Measurements from ENCODE around the gene DNPEP.
A peak's percentile ranks its signal among the peaks of the same experiment; 100 is the strongest.
"Not testable (repeated sequence)": the region's sequence is repeated elsewhere in the genome, so short reads cannot be mapped to it uniquely, and the experiment has no call there.

DNPEP gene

DNA sequence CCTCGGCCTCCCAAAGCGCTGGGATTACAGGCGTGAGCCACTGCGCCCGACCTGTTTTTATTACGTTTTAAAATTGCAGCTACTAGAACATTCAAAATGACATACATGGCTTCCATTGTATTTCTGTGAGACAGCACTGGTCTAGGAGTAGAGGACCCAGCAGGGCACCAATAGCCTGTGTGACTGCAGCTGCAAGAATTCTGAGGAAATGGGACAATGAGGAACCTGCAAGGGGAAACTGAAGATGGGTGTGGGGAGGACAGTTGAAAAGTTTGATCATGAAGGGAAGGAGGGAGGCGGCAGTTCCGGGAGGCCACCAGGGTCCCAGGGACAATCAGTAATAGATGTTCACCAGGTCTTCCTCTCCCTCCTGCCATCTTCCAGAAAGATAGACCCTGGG lies 13.9 kb upstream of the DNPEP start:
- no peak for DNase-seq (ENCODE audit: low read depth)

DNA sequence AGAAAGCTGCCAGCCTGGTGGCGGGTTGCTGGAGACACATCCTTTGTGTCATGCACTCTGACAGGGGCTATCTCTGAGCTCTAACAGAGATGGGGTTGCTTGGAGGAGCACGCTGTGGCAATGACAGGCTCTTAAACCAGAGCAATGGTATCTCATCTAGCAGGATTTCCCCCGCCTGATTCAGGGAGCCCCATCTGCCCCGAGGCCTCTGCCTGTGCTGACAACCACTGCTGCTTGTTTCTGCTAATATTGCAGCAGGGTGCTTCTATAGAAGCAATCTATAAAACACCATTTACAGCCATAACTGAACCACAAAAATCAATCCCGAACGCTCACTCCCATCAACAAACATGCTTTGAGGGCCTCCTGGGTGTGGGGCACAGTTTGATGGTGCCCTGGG lies 12.8 kb upstream of the DNPEP start:
- DNase-seq (ENCODE audit: low read depth) = no peak

DNA sequence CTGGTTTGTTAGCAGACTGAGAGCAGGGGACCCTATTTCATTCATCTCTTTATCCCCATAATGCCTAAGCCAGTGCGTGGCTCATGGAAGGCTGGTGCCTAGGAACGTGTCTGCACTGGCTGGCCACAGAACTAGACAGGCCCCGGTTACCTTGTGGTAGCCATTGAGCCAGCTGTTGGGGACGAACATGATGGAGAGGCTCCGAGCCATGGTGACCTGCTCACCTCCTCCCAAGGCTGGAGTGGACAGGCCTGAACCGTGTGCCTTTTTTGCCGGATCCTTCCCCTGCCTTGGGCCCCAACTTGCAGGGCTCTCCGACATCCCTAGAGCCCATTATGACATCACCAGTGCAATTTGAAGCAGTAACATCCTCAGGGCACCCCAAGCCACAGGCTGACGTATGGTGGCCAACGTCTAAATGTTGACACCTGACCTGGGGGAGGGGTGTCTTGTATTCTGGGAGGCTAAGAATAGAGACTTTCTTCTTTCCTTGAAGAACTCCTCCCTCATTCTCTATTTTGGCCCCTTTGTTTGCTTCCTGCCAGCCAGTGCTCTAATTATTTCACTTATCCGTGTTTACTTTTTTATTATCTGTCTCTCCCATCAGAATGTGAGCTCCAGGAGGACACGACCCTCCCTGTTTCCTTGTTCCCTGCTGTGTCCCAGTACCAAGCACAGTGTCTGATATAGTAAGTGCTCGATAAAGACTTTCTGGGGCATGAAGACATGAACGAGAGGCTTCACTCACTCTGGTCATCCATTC lies 12.2 kb upstream of the DNPEP start:
- no peak for DNase-seq (ENCODE audit: low read depth)

DNA sequence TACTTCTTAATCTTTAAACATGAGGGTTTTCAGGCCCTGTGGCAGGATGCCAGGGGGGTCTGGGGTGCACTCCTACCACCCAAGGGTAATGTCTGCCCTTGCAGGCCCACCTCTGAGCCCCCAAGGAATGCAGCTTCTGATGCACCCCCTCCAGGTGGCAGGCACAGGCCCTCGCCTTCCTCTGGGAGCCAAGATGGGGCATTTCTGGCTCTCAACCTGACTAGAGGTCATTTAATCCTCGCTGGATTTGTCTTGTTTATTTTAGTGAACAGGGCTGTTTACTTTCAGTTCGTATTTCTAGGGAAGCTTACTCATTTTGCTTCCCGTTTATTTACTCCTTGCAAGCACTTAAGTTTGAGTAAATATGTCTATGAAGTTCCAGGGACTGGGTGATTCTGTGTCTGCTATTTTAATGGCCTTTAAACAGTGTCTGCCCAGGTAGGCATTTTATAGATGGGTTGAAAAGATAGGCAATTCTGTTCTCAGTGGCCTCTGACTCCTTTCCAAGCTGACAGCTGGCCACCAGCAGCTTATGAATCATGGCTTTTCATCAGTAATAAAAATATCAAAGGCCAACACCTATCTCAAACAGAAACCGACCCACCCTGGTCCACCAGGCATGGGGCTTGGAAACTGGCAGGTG lies 11.1 kb upstream of the DNPEP start:
- no peak for DNase-seq (ENCODE audit: low read depth)

DNA sequence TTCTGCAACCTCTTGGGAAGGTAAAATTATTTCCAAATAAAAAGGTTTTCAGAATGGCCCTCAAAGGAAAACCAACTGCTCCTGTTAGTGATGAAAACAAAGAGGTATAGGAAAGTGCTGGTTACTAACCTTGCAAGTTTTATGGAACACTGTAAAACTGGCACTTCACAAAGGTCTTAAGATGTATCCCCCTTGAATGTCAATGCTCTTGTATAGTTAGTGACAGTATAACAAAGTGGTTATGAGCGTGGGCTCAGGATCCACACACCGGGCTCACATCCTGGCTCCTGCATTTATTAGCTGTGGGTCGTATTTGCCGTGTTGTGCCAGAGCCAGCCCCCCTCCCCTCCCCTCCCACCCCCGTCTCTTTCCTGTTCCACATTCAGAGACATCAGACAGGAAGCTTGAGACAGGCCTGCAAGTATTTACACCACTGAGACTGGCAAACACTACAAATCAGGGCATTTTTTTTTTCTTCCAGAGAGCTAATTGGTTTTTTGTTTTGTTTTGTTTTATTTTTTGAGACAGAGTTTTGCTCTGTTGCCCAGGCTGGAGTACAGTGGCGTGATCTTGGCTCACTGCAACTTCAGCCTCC lies 9.2 kb upstream of the DNPEP start:
- DNase-seq (ENCODE audit: low read depth) = no peak

DNA sequence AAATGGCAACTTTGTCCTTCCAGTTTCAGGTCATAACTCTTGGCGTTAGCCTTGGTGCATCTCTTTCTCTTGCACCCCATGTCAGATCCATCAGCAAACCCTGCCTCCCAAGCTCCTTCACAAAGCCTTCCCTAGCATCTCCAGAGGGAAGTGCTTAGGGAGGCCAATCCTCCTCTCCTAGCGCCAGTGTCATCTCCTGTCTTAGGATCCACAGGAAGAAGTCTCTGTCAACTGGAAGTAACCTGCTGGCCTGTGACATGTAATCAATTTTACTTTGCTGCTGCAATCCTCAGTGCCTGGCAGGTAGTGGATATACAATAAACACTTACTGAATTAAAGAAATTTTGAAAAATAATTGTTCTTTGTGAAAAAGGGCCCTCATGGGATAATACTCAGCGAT lies 7.9 kb upstream of the DNPEP start:
- no peak for DNase-seq (ENCODE audit: low read depth)

DNA sequence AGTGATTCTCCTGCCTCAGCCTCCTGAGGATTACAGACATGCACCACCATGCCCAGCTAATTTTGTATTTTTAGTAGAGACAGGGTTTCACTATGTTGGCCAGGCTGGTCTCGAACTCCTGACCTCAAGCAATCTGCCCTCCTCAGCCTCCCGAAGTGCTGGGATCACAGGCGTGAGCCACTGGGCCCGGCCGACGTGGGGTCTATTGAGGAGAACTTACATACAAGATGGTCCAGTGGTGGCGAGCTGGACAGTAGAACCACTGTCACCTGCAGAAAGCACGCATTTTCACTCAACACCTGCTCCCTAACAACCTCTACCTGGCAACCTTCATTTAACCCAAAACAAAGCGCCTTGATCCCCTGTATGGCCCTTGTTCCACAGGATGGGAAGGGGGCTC lies 7.3 kb upstream of the DNPEP start:
- DNase-seq (ENCODE audit: low read depth) = not testable (repeated sequence)

DNA sequence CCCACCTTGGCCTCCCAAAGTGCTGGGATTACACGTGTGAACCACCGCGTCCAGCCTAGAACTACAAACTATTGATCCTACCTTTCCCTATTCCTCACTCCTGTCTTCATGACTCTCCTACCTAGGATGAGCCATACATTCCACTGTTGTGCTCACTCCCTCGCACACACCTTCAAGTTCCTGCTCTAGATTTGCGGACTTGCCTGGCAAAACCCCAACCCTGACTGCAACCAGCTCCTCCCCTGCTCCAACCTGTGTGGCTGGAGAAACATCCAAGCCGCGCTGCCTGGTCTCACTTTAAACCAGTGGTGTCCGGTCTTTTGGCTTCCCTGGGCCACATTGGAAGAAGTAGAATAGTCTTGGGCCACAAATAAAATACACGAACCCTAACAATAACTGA lies 5.0 kb upstream of the DNPEP start:
- no peak for DNase-seq (ENCODE audit: low read depth)

DNA sequence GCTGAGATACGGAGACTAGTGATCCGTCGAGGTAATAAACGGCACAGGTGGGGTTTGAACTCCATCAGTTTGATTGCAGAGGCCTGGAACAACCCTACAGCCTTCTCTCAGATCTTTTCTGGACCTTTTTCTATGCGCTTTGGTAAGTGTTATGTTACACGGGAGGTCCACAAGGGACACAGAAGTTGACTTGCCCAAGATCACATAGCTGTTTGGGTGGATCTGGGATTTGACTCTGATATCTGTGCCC lies 1.1 kb upstream of the DNPEP start:
- DNase-seq (ENCODE audit: low read depth) = no peak

DNA sequence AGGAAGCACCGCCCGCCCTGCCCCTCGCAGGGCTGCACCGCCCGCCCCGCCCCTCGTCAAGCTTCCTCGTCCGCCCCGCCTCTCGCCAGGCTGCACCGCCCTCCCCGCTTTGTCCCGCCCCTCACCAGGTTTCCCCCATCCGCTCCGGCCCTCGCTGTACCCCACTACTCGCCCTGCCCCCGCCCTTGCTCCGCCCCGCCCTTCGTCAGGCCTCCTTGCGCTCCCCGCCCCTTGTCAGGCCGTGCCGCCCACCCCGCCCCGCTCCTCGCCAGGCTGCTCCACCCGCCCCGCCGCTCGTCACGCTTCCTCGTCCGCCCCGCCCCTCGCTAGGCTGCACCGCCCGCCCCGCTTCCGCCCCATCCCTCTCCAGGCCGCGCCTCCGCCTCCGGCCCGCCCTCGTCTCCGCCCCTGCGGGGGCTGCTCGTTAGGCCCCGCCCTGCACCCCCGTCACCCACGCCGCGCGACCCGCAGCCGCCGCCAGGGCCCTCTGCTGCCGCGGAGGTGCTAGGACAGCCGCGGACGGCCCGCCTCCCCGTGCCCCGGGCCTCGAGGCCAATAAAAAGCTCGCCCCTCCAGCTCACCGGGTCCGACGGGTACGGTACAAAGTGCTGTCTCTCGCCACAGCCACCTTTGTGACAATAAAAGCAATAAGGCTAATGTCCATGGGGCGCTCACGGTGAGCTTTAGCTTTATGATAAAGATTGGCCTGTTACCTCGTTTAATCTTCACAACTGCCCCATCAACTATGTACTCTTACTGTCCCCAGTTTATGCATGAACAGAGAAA lies 602 bp upstream of the DNPEP start:
- peak; percentile 91 for DNase-seq (ENCODE audit: low read depth)

DNA sequence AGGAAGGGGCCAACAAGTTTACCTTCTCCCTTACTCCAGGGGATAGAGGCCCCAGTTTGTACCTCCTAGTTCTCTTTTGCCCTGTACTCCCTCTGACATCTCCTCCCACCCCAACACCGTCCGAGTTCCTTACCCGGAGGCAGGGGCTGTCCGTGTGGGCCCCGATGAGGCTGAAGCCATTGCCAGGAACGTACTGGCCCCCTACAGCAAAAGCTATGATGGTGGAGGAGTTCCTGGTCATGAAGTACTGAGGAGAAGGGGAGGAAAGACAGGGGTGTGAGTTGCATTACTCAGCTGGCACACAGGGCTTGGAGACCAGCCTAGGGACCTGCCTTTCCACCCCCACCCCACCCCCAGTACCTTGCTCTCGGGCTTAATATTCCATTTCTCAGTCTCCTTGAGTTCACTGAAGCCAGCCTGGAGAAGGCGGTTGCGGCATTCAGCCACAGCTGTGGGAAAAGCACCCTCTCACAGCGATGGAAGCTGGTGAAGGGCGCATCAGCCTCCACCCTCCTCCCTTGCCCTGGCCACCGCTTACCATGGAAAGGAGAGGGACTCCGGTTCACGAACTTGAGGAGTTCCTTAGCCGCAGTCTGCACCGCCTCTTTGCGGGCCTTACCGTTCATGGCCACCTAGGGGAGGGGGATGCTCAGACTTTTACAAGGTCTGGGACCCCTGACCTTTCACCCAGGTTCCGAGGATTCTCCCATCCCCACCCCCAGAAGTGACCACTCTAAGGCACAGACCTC lies 1.0 kb downstream of the DNPEP start:
- no peak for DNase-seq (ENCODE audit: low read depth)

DNA sequence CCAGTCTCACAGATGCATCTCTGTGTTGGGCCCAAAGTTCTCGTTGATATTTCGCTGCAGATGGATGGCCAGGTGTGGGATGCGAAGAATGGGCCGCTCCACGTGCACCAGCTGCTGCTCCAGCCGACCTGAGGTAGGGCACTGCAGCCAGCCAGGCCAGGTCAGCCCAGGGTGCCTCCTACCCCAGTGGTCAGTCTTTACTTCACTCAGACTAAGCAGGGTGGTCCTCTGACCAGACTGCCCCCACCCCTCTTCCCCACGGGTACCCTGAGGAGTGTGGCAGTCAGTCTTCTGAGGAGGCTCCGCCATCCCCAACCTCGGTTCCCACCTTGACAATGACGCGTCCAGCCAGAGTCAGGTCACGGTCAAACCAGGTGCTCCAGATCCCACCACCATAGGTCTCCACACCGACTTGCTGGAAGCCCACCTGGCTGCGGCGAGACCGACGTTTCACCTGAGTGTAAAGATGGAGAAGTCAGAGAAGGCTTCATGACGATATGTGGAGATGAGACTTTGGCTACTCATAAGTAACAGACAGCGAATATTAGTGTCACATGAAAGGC lies 1.7 kb downstream of the DNPEP start:
- no peak for DNase-seq (ENCODE audit: low read depth)

DNA sequence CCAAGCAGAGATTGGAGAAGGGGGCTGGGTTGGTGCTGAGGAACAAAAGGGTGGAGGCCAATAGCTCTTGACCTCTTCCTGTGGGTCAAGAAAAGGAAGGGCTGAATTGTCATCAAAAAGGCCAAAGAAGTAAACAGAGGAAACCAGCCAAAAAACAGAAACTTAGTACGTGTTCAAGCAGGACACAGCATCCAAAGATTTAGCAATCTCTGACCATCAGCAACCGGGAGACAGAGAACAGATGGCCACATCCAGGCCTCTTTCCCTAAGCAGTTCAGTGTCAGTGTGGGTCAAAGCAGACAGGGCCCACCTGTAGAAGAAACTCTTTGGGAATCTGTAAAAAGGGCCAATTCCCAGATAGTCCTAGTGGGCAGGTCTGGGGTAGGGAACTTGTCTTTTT lies 2.9 kb downstream of the DNPEP start:
- no peak for DNase-seq (ENCODE audit: low read depth)

DNA sequence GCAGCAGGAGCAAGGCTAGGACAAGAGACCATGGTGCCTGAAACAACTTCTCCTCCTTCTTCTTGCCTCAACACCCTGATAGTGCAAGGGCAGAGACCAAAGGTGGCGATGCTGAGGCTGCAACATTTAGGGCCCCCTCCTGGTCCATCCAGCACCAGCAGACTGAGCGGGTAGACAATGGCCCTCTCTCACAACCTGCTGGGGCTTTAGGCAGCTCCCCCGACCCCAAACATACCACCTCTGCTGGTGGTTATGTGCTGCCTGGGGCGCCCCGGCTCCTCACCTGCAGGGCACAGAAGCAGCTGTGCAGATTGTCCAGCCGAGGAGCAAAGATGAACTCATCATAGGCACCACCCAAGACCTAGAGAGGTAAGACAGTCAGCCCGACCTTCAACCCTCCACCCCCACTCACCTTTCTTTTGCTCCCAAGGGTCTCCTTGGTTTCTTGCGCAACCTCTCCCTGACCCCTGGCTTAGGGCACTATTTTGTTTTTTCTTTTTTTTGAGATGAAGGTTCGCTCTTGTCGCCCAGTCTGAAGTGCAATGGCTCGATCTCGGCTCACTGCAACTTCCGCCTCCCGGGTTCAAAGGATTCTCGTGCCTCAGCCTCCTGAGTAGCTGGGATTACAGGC lies 3.5 kb downstream of the DNPEP start:
- no peak for DNase-seq (ENCODE audit: low read depth)

DNA sequence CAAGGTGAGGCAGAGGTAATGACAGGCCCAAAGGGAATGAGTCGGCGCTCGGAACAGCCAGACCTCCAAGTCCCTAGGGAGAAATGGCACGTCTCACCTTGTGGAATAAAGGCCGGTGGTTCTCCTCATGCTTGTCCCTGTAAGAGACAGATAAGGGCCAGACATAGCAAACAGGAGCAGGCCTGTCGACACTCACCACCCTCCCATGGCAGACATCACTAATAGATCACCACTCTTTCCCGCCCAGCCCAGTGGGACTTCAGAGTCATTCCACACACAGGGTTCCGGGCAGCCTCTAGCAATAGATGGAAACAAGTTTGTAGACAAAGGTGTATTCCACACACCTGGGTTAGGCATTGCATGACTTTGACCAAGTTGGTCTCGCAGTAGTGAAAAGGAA lies 6.3 kb downstream of the DNPEP start:
- no peak for DNase-seq (ENCODE audit: low read depth)

DNA sequence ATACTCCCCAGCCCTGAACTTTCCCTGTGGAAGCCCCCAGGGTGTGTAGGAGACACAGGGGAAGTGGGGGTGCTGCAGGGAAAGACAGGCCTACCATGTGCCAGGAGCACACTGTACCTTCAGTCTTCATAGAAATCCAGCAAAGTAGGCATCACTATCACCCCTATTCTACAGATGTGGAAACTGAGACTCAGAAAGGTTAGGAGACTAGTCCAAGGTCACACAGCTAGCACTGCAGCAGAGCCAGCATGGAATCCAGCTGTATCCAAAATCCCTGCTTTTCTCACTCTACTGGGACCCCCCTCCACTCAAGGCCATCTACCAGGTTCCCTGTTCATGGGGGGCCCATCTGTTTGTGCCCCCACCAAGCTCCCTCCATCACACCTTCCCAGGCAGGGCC lies 6.8 kb downstream of the DNPEP start:
- no peak for DNase-seq (ENCODE audit: low read depth)

DNA sequence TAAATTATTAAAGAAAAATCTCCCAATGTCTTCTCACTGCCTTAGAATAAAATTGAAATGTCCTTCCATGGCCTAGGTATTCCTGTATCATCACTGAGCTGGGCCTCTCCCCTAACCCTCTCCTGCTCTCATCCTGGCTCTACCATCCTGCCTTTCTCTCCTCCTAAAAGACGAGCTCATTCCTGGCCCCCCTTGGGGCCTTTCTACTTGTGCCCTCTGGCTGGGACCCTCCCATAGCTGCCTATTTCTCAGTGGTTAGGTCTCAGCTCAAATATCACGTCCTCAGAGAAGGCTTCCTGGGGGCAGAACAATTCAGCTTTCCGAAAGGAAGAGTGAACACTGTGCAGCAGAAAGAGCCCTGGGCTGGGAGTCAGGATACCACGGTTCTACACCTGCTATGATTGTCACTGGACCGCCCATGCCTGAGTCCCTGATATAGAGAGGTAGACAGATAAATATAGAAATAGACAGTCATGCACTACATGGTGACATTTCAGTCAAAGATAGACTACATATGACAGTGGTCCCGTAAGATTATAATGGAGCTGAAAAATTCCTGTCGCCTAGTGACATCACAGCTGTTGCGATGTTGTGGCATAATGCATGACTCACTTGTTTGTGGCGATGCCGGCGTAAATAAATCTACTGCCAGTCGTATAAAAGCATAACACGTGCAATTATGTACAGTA lies 9.4 kb downstream of the DNPEP start:
- no peak for DNase-seq (ENCODE audit: low read depth)

DNA sequence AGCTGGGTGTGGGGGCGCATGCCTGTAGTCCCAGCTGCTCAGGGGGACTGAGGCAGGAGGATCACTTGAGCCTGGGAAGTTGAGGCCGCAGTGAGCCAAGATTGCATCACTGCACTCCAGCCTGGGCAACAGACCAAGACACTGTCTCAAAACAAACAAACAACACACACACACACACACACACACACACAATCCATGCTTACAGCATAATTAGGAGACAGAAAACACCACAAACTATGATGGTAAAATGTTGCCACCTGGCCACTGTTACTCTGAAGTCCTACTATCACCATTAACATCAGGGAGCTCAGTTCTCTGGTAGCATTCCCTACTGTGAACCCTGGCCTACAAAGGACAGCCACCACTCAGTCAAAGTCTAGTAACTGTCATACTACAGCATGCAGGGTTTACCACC lies 18.3 kb downstream of the DNPEP start:
- DNase-seq (ENCODE audit: low read depth) = peak; percentile 32

DNA sequence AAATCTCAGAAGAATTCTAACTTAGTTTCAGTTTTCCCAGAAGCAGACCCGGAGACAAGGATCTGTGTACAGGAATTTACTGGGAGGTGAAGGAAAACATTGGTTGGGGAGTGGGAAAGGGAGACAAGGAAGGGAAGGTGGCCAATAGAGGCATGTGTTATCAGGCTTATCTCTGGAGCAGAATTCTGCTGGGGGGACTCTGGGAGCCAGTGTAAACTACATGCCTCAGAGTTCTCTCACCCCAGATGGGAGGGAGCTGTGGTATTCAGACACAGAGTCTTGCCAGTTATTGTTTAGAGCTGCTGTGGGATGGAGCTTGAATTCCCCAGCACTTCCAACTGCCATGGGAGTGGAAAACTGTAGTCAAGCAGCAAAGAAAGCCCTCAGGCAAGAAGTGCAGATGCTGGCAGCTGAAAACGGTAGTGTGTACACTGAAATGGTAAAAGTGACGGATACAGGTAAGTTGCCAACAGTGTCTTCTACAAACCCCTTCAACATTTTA lies 19.0 kb downstream of the DNPEP start:
- peak; percentile 70 for DNase-seq (ENCODE audit: low read depth)

DNA sequence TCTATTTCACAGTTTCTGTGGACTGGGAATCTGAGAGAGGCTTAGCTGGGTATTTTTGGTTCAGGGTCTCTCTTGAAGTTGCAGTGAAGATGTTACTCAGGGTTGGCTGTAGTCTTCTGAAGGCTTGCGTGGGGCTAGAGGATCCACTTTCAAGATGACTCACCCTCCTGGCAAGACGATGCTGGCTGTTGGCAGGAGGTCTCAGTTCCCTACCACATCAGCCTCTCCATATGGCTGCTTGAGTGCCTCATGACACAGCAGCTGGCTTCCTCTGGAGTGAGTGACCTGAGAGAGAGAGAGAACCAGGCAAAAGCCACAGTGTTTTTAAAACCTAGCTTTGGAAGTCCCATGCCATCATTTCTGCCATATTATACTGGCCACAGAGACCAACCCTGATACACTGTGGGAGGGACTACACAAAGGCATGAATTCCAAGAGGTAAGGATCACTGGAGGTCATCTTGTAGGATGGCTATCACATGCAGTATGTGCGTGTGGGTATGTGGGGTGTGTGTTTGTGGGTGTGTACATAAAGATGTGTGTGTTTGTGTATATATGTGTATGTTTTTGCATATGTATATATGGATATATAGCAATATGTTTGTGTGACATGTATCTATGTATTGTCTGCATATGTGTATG lies 25.1 kb downstream of the DNPEP start:
- peak; percentile 97 for DNase-seq (ENCODE audit: low read depth)
